Uterus (tissue), 2 donors: ENCODE data around the gene DGKG.

Source experiments
- CTCF ChIP-seq, 4 experiments: fragments of 200-600 bp in 2 of 4; fragments of 450-650 bp in 2 of 4; sonication (generic) in 2 of 4; IDR thresholded peaks; one replicate each; pipeline ENCODE4 v1.5.1; 2016 to 2019; ENCODE audit warnings: antibody characterized with exemption in 4 of 4, mild to moderate bottlenecking in 2 of 4, moderate library complexity in 1 of 4
- POLR2A ChIP-seq, 2 donors: fragments of 450-650 bp; IDR thresholded peaks; one replicate each; pipeline ENCODE4 v1.6.1; 2016; ENCODE audit warnings: antibody characterized with exemption in 2 of 2, mild to moderate bottlenecking in 1 of 2, moderate library complexity in 1 of 2

GRCh38 chr3:186151077-186151971 lies 210.7 kb downstream of the DGKG start:
- TF ChIP-seq CTCF (IDR thresholded peaks at IDR 0.05), result no peak
- TF ChIP-seq POLR2A (IDR thresholded peaks at IDR 0.05), result no peak
